PC-3 (cell line): ENCODE results near the gene DENND4C.

Source experiments
- CTCF ChIP-seq: fragments of 300-600 bp; sonication (generic); conservative IDR thresholded peaks from 2 replicates; pipeline ENCODE4 v1.5.1; 2017; ENCODE audit warnings: antibody characterized with exemption, low read depth, mild to moderate bottlenecking, low read length
- EZH2phosphoT487 ChIP-seq: fragments of 300-600 bp; sonication (generic); IDR thresholded peaks from 2 replicates; pipeline ENCODE4 v1.6.1; 2018; ENCODE audit warnings: mild to moderate bottlenecking, antibody characterized with exemption, low read length, borderline replicate concordance

GRCh38 chr9:19252174-19252884, 21.8 kb downstream of the DENND4C start:
- TF ChIP-seq CTCF (no peak), EZH2phosphoT487 (no peak)
